Measurements from ENCODE around the gene RAPGEF2.

GRCh38 chr4:159346681-159347080 lies 243.8 kb downstream of the RAPGEF2 start:
- TF ChIP-seq CTCF (IDR thresholded peaks at IDR 0.05; ENCODE audit: poor library complexity) (no peak), EZH2 (IDR thresholded peaks at IDR 0.05; ENCODE audit: borderline replicate concordance) (no peak)

Data from hepatocyte (in vitro differentiated cells).